Peyer's patch (tissue), 4 donors: ENCODE data around the gene LAMP5. TPM values are rescaled to one million over a fixed set of nuclear protein-coding genes. Genes with fewer than 3 reads are reported as not detected.

ENCODE experiments used
- DNase-seq, 3 donors: peaks; one replicate each; pipeline ENCODE4 v3.0.0-alpha.2; 2017 to 2019
- H3K27ac ChIP-seq, 4 donors: fragments of 200-600 bp; sonication (generic); one replicate each; pipeline ENCODE4 v1.5.1; 2016 to 2019
- H3K27me3 ChIP-seq, 2 donors: fragments of 200-600 bp; sonication (generic); one replicate each; pipeline ENCODE4 v1.5.1; 2019
- H3K36me3 ChIP-seq, 3 donors: fragments of 200-600 bp; sonication (generic); one replicate each; pipeline ENCODE4 v1.5.1; 2016 to 2019
- H3K4me1 ChIP-seq, 4 donors: fragments of 200-600 bp; sonication (generic); one replicate each; pipeline ENCODE4 v1.5.1; 2016 to 2019
- H3K4me3 ChIP-seq, 4 donors: fragments of 200-600 bp; sonication (generic); 1 replicate in 3 of 4; 2 replicates in 1 of 4; pipeline ENCODE4 v1.5.1; 2016 to 2019; ENCODE audit warnings: mild to moderate bottlenecking in 1 of 4
- H3K9me3 ChIP-seq, 4 donors: fragments of 200-600 bp; sonication (generic); one replicate each; pipeline ENCODE4 v1.5.1; 2016 to 2019; ENCODE audit warnings: mild to moderate bottlenecking in 1 of 4
- POLR2A ChIP-seq, 2 donors: fragments of 450-650 bp; IDR thresholded peaks; one replicate each; pipeline ENCODE4 v1.5.1; 2017; ENCODE audit warnings: antibody characterized with exemption in 2 of 2, mild to moderate bottlenecking in 2 of 2, moderate library complexity in 2 of 2
- total RNA-seq, 4 donors: library from RNA; depleted of rRNA; stranded (reverse); fragments of >200 nt; gene quantifications; one replicate each; pipeline ENCODE4 v1.1.0, GENCODE V29; 2016
- TF ChIP-seq, protein P1 (sequence below), 6 experiments: fragments of 450-650 bp in 4 of 6; fragments of 200-600 bp in 2 of 6; sonication (generic) in 1 of 6; IDR thresholded peaks; one replicate each; pipeline ENCODE4 v1.5.1; 2017 to 2019; ENCODE audit warnings: antibody characterized with exemption in 6 of 6, mild to moderate bottlenecking in 3 of 6, moderate library complexity in 1 of 6

LAMP5 gene
- total RNA-seq, 4 donors from 2014 or later = not detected

DNA sequence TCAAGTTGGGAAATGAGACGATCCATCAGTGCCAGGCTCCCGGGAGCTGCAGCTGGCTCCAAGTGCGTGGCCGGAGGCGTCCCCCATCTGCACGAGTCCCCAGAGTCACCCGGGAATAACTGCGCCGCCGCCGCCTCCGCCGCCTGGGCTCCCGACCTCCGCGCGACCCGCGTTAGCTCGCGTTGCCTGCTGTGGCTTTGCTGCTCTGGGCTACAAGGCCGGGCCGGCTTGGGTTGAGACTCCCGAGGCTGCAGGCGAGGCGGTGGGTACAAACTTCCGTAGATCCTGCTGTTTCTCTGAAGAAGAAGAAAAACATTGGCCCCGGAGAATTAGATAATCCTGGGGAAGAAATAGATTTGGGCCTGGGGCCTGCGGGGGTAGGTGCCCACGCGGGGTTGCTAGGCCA lies 7.4 kb upstream of the LAMP5 start:
- no peaks in the 10 kb centered on the region for H3K36me3 ChIP-seq
- no peak for DNase-seq
- no peak overlapping the region for H3K27ac ChIP-seq
- no peak overlapping the region for H3K4me3 ChIP-seq
- peaks cover 0 to 17% of the 10 kb centered on the region in 2 donors for H3K27me3 ChIP-seq
- TF ChIP-seq, protein P1, sequence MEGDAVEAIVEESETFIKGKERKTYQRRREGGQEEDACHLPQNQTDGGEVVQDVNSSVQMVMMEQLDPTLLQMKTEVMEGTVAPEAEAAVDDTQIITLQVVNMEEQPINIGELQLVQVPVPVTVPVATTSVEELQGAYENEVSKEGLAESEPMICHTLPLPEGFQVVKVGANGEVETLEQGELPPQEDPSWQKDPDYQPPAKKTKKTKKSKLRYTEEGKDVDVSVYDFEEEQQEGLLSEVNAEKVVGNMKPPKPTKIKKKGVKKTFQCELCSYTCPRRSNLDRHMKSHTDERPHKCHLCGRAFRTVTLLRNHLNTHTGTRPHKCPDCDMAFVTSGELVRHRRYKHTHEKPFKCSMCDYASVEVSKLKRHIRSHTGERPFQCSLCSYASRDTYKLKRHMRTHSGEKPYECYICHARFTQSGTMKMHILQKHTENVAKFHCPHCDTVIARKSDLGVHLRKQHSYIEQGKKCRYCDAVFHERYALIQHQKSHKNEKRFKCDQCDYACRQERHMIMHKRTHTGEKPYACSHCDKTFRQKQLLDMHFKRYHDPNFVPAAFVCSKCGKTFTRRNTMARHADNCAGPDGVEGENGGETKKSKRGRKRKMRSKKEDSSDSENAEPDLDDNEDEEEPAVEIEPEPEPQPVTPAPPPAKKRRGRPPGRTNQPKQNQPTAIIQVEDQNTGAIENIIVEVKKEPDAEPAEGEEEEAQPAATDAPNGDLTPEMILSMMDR (IDR thresholded peaks at IDR 0.05) = no peak
- TF ChIP-seq POLR2A (IDR thresholded peaks at IDR 0.05) = no peak
- H3K9me3 ChIP-seq = no peaks in the 10 kb centered on the region
- H3K4me1 ChIP-seq = no peaks in the 10 kb centered on the region

DNA sequence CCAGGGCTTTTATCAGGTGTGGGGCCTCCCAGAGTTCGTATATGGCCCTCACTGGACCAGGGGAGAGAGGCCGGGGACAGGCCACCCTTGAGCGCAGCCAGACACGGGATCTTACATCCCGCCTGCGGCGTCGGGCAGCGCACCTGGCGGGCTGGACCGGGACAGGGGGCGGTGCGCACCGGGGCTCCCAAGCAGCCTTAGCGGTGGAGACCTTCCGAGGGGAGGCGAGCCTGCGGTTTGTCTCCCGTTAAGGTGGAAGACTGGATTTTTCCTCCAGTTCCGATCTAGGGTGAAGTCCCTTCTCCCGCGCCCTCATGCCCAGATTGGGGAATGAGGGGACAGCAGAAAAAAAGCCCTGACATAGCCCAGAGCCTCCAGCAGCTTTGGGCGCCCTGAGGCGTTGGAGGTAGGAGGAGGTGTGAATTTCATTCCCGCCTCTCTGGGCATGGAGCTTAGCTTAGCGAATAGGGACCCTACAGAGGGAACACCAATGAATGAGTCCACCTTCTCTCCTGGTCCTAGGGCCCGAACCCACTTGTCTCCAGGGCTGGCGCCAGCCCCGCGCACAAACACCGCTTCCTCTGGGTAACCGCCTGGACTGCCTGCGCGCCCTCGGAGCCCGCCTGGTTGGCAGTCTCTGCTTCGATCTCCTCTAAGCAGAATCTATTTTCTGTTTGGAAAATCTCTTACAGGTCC lies 6.7 kb upstream of the LAMP5 start:
- no peaks in the 10 kb centered on the region for H3K4me1 ChIP-seq
- TF ChIP-seq, protein P1 (IDR thresholded peaks at IDR 0.05) = no peak
- TF ChIP-seq POLR2A (IDR thresholded peaks at IDR 0.05) = no peak
- H3K36me3 ChIP-seq = no peaks in the 10 kb centered on the region
- no peak overlapping the region for H3K27ac ChIP-seq
- no peaks in the 10 kb centered on the region for H3K9me3 ChIP-seq
- no peak overlapping the region for H3K4me3 ChIP-seq
- H3K27me3 ChIP-seq = peaks cover 0 to 17% of the 10 kb centered on the region in 2 donors
- no peak for DNase-seq

DNA sequence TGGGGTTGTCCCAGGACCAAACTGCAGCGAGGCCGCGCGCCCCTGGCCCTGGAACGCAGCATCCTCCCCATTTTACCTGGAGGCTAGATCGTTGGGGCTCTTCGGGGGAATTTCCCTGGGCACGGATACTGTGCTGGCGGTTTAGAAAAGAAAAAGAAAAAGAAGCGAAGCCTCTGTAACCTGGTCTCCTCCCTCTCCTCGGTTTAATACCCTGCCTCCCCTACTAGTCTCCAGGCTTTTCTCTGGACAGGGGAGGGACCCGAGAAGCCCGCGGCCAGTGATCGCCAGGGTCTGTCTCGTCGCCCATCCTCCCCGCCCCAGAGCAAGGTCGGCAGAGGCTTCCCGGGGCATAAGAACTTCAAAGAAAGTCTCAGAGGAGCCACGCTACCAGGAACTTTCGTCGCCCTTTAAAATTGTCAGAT lies 6.1 kb upstream of the LAMP5 start:
- no peaks in the 10 kb centered on the region for H3K36me3 ChIP-seq
- no peak for TF ChIP-seq POLR2A (IDR thresholded peaks at IDR 0.05)
- H3K4me1 ChIP-seq = no peaks in the 10 kb centered on the region
- no peak for DNase-seq
- H3K9me3 ChIP-seq = no peaks in the 10 kb centered on the region
- peaks cover 0 to 17% of the 10 kb centered on the region in 2 donors for H3K27me3 ChIP-seq
- H3K27ac ChIP-seq = no peak overlapping the region
- no peak overlapping the region for H3K4me3 ChIP-seq

DNA sequence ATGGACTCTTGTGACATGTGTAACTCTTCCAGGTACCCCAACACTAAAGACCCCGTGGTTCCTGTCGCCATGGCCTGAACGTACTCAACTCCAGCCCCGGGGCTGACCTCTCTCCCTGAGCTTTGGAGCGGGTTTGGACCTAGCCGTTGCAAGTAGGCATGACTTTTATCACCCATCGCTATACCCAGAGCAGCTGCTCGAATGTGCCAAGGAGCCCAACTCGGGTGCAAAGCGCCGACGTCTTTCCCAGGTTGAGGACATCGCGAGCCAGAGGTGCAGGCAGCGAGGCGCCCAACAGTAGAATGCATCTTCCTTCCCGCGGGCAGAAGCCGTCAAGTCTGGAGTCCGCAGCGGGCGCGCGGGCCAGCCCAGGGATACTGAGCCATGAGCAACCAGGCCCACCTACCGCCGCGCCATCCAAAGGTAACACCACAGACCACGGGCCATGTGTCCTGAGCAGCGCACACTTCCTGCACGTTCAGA lies 5.7 kb upstream of the LAMP5 start:
- H3K27me3 ChIP-seq = peaks cover 0 to 17% of the 10 kb centered on the region in 2 donors
- H3K27ac ChIP-seq = no peak overlapping the region
- H3K36me3 ChIP-seq = no peaks in the 10 kb centered on the region
- DNase-seq = no peak
- no peaks in the 10 kb centered on the region for H3K9me3 ChIP-seq
- no peaks in the 10 kb centered on the region for H3K4me1 ChIP-seq
- TF ChIP-seq, protein P1 (IDR thresholded peaks at IDR 0.05) = no peak
- TF ChIP-seq POLR2A (IDR thresholded peaks at IDR 0.05) = no peak
- H3K4me3 ChIP-seq = no peak overlapping the region

DNA sequence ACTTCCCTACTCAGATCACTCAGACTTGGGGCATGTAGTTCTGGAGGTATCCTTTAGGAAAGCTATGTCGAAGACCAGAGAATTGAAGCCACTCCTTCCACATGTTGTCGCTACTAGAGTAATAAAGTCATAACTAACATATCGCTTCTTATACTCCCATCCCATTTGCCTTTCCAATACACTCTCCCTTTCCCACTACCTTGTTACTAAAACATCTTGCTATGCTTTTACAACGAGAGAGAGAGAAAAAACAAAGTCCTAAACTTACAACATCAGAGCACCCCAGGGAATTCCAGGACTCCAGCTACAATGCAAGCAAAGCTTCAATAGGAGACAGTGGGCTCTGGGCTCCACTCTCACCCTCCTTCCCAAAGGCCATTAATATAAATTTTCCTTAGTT lies 5.1 kb upstream of the LAMP5 start:
- H3K9me3 ChIP-seq = no peaks in the 10 kb centered on the region
- peaks cover 0 to 17% of the 10 kb centered on the region in 2 donors for H3K27me3 ChIP-seq
- H3K4me1 ChIP-seq = no peaks in the 10 kb centered on the region
- no peak for DNase-seq
- no peak overlapping the region for H3K4me3 ChIP-seq
- TF ChIP-seq, protein P1 (IDR thresholded peaks at IDR 0.05) = no peak
- no peak for TF ChIP-seq POLR2A (IDR thresholded peaks at IDR 0.05)
- no peaks in the 10 kb centered on the region for H3K36me3 ChIP-seq
- no peak overlapping the region for H3K27ac ChIP-seq

DNA sequence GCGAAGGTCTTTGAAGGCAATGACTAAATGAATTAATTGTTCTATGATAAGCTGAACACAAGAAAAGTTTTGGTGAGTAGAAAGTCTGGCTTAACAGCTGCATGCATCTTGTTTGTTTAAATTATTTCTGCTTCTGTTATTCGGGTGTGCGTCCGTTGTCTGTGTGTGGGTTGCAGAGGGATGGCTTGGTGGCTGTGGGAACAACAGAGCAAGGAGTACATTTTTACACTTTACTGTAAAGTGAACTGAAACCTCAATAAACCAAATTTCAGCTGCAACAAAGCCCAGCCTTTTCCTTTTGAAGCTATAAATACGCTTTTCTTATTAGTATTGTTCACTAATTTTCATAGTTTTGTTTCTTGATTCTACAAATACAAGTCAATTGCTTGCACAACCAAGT lies 3.5 kb upstream of the LAMP5 start:
- DNase-seq = no peak
- no peaks in the 10 kb centered on the region for H3K9me3 ChIP-seq
- peaks cover 0 to 4% (median 0%) of the 10 kb centered on the region in 4 donors for H3K4me1 ChIP-seq
- TF ChIP-seq POLR2A (IDR thresholded peaks at IDR 0.05) = no peak
- TF ChIP-seq, protein P1 (IDR thresholded peaks at IDR 0.05) = no peak
- H3K4me3 ChIP-seq = no peak overlapping the region
- no peak overlapping the region for H3K27ac ChIP-seq
- no peaks in the 10 kb centered on the region for H3K36me3 ChIP-seq
- H3K27me3 ChIP-seq = peaks cover 0 to 19% of the 10 kb centered on the region in 2 donors
